HG03139 (cell line): ENCODE data around the gene TAF6.
A peak's percentile ranks its signal among the peaks of the same experiment; 100 is the strongest.

Experiments
- ATAC-seq: cut with Tn5 transposase; IDR thresholded peaks from one replicate; pipeline ENCODE4 v1.9.1; 2021; ENCODE audit not compliant: unreplicated experiment

TAF6 gene

GRCh38 chr7:100098913-100099312 is 20.2 kb downstream of the TAF6 start:
- ATAC-seq = no peak

- ATAC-seq = no peak
These were observed 23.5 kb downstream of the TAF6 start for GRCh38 chr7:100095704-100096103.

- ATAC-seq = no peak
These were observed 23.9 kb downstream of the TAF6 start for GRCh38 chr7:100095289-100095688.

- no peak for ATAC-seq
These were observed 25.2 kb downstream of the TAF6 start for GRCh38 chr7:100093925-100094486.

GRCh38 chr7:100093498-100093897 is 25.7 kb downstream of the TAF6 start:
- ATAC-seq = no peak

- no peak for ATAC-seq
These were observed 26.1 kb downstream of the TAF6 start for GRCh38 chr7:100093054-100093453.

- ATAC-seq = no peak
These were observed 27.6 kb downstream of the TAF6 start for GRCh38 chr7:100091411-100092181.

GRCh38 chr7:100090527-100091410 is 28.4 kb downstream of the TAF6 start:
- no peak for ATAC-seq

- no peak for ATAC-seq
These were observed 29.5 kb downstream of the TAF6 start for GRCh38 chr7:100089458-100090196.

- ATAC-seq = no peak
These were observed 30.3 kb downstream of the TAF6 start, which contains the start of gene COPS6 for GRCh38 chr7:100088621-100089457. Gene COPS6 (plus strand): TSS chr7:100088969. CDS start chr7:100088991, 22 bp downstream.

- no peak for ATAC-seq
These were observed 31.0 kb downstream of the TAF6 start for GRCh38 chr7:100088095-100088620.

GRCh38 chr7:100087055-100087750 is 32.0 kb downstream of the TAF6 start:
- no peak for ATAC-seq

- no peak for ATAC-seq
These were observed 33.6 kb downstream of the TAF6 start for GRCh38 chr7:100085515-100085914.

- ATAC-seq = no peak
These were observed 36.2 kb downstream of the TAF6 start for GRCh38 chr7:100082978-100083377.

GRCh38 chr7:100081535-100082102 is 37.5 kb downstream of the TAF6 start, which contains the start of gene ZNF3:
Gene ZNF3 (minus strand): TSS chr7:100081723. CDS start chr7:100077357, 4,366 bp downstream.
- ATAC-seq = peak; percentile 70

- ATAC-seq = no peak
These were observed 38.1 kb downstream of the TAF6 start for GRCh38 chr7:100080907-100081534.

GRCh38 chr7:100079024-100079560 is 40.1 kb downstream of the TAF6 start:
- no peak for ATAC-seq

- ATAC-seq = no peak
These were observed 42.0 kb downstream of the TAF6 start for GRCh38 chr7:100077205-100077604.
